Prostate gland (tissue), 2 donors: Measurements from ENCODE around the gene SBSN. TPM values are rescaled to one million over a fixed set of nuclear protein-coding genes. Genes with fewer than 3 reads are reported as not detected.
A peak's percentile ranks its signal among the peaks of the same experiment; 100 is the strongest.

Experiments used
- DNase-seq: peaks from one replicate; pipeline ENCODE4 v3.0.0-alpha.2; 2019; ENCODE audit warnings: low spot score
- H3K27ac ChIP-seq, 2 donors: fragments of 200-600 bp; sonication (generic); 2 replicates each; pipeline ENCODE4 v1.5.1; 2017 to 2019
- H3K27me3 ChIP-seq: fragments of 200-600 bp; sonication (generic); replicated peaks from 2 replicates; pipeline ENCODE4 v1.5.1; 2019; ENCODE audit not compliant: insufficient read depth
- H3K36me3 ChIP-seq, 2 donors: fragments of 200-600 bp; sonication (generic); 1 replicate in 1 of 2; 2 replicates in 1 of 2; pipeline versions ENCODE4 v1.5.1 to v1.8.1; 2017 to 2019
- H3K4me1 ChIP-seq: fragments of 200-600 bp; sonication (generic); replicated peaks from 2 replicates; pipeline ENCODE4 v1.5.1; 2019
- H3K4me3 ChIP-seq, 2 donors: fragments of 200-600 bp; sonication (generic); 2 replicates each; pipeline ENCODE4 v1.5.1; 2017 to 2019
- H3K9me3 ChIP-seq: fragments of 200-600 bp; sonication (generic); 2 replicates; pipeline ENCODE4 v1.5.1; 2017
- POLR2A ChIP-seq: fragments of 450-650 bp; IDR thresholded peaks from one replicate; pipeline ENCODE4 v1.6.1; 2016; ENCODE audit warnings: antibody characterized with exemption, mild to moderate bottlenecking
- POLR2AphosphoS5 ChIP-seq: sonication (generic); formaldehyde crosslinking; IDR thresholded peaks from one replicate; pipeline ENCODE4 v1.6.1; 2017; ENCODE audit warnings: antibody characterized with exemption
- WGBS: methylation state at CpG from one replicate; pipeline ENCODE4 v1.1.5; 2018; 5-methylcytosine and 5-hydroxymethylcytosine counted together
- intact Hi-C: fragments of 100-400 bp; cut with DNase I; formaldehyde crosslinking; loops from one replicate; pipeline ENCODE4 v1.14.2; 2022
- total RNA-seq, 2 donors: library from RNA; depleted of rRNA; stranded (reverse); fragments of >200 nt; gene quantifications; one replicate each; pipeline ENCODE4 v1.1.0, GENCODE V29; 2016
- TF ChIP-seq, protein P1 (sequence below), 4 experiments: fragments of 200-600 bp in 2 of 4; fragments of 450-650 bp in 2 of 4; sonication (generic) in 2 of 4; IDR thresholded peaks; 1 replicate in 3 of 4; 2 replicates in 1 of 4; pipeline ENCODE4 v1.5.1; 2016 to 2019; ENCODE audit warnings: antibody characterized with exemption in 4 of 4, mild to moderate bottlenecking in 2 of 4, moderate library complexity in 2 of 4

The SBSN gene
- total RNA-seq, 2 donors from 2014 or later = 0.32 to 4.9 TPM

DNA sequence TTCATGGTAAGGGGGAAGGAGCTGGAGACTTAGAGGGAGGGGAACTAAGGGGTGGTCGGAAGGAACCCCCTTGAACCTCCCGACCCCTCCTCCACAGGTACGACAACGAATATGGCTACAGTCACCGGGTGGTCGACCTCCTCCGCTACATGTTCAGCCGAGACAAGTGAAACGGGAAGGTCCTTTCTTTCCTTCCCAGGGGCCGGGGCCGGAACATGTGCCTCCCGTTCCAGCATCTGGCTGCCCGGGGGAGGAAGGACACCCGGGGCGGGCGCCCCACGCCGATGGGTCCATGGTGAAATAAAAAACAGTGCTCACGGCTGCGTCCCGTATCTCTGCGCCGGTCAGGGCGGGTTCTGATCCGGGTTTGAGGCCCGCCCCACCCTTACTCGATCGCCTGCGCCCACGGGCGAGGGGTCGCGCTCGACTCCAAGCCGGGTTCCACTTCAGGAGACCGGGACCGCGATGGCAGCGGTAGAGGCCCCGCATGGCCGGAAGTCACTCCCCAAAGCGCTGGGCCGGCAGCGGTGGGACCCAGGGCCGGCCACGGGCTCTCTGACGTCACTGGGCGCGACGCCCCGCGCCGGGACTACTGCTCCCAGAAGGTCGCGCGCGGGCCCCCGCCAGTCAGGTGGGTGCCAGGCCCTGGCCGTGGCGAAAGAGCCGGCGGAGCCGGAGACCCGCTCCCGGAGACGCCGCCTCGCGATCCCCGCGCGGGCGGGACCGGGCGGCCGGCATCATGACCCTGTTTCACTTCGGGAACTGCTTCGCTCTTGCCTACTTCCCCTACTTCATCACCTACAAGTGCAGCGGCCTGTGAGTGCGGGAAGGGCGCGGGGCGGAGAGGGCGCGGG, 17.1 kb upstream of the SBSN start, which contains the start of gene TMEM147:
TMEM147 (plus strand) TSS at position 626 of the 854 bp plus-strand sequence; CDS start at position 740, 114 bp downstream.
- Histone ChIP-seq H3K4me1 (peaks cover 6% of the 10 kb centered on the region), H3K4me3 (peak within 1 kb of the TSS; percentile 55 to 80), H3K27me3 (no peaks in the 10 kb centered on the region), H3K27ac (peak within 1 kb of the TSS; percentile 60 to 72), H3K36me3 (no peaks in the 10 kb centered on the region), H3K9me3 (no peaks in the 10 kb centered on the region)
- WGBS = under 1% methylated on average over 46 of the region's 85 CpGs
- peak; percentile 91 for DNase-seq
- intact Hi-C loops = loop anchor here (5.0 kb wide), 2 partner anchors 82 to 102 kb away; partner anchors contain the start of genes COX6B1 and RBM42
- TF ChIP-seq, protein P1, sequence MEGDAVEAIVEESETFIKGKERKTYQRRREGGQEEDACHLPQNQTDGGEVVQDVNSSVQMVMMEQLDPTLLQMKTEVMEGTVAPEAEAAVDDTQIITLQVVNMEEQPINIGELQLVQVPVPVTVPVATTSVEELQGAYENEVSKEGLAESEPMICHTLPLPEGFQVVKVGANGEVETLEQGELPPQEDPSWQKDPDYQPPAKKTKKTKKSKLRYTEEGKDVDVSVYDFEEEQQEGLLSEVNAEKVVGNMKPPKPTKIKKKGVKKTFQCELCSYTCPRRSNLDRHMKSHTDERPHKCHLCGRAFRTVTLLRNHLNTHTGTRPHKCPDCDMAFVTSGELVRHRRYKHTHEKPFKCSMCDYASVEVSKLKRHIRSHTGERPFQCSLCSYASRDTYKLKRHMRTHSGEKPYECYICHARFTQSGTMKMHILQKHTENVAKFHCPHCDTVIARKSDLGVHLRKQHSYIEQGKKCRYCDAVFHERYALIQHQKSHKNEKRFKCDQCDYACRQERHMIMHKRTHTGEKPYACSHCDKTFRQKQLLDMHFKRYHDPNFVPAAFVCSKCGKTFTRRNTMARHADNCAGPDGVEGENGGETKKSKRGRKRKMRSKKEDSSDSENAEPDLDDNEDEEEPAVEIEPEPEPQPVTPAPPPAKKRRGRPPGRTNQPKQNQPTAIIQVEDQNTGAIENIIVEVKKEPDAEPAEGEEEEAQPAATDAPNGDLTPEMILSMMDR (IDR thresholded peaks at IDR 0.05) = no peak
- TF ChIP-seq POLR2AphosphoS5 = peak; percentile 88

DNA sequence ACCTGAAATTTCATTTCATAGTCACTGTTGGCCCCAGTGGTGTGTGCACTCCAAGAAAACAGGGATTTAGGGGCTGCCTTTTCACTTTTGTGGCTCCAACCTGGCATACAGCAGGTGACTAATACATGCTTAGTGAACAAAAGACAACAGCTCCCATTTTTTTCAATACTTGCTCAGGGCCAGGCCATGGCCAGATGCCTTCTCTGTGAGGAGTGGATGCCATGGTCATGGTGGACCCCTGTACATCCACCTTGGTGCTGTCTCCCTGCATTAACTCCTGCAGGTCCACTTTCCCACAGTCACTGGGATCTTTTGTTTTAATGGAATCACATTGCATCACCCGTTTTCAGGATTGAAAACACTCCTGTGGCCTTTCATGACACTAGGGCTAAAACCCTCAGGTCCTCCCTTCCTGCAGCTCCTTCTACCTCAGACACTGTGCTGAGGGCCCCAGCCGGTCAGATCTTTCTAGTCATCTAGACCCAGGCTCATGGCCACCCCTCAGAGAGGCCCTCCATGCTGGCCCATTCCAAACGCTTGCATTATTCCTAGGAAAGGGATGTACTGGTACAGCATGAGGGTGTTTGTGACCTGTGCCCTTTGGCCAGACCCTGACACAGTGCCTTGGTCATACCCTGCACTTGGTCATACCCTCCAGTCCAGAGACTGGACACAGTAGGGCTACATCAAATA, 16.1 kb upstream of the SBSN start:
- DNase-seq = no peak
- Histone ChIP-seq H3K4me3 (peak overlapping the region; percentile 55 to 80), H3K27ac (no peak overlapping the region), H3K27me3 (no peaks in the 10 kb centered on the region), H3K36me3 (no peaks in the 10 kb centered on the region), H3K9me3 (no peaks in the 10 kb centered on the region), H3K4me1 (peaks cover 6% of the 10 kb centered on the region)
- intact Hi-C loops = no loop called here
- TF ChIP-seq POLR2A (no peak), POLR2AphosphoS5 (no peak)
- TF ChIP-seq, protein P1 (IDR thresholded peaks at IDR 0.05) = no peak
- 59% methylated on average over 3 of the region's 3 CpGs for WGBS

DNA sequence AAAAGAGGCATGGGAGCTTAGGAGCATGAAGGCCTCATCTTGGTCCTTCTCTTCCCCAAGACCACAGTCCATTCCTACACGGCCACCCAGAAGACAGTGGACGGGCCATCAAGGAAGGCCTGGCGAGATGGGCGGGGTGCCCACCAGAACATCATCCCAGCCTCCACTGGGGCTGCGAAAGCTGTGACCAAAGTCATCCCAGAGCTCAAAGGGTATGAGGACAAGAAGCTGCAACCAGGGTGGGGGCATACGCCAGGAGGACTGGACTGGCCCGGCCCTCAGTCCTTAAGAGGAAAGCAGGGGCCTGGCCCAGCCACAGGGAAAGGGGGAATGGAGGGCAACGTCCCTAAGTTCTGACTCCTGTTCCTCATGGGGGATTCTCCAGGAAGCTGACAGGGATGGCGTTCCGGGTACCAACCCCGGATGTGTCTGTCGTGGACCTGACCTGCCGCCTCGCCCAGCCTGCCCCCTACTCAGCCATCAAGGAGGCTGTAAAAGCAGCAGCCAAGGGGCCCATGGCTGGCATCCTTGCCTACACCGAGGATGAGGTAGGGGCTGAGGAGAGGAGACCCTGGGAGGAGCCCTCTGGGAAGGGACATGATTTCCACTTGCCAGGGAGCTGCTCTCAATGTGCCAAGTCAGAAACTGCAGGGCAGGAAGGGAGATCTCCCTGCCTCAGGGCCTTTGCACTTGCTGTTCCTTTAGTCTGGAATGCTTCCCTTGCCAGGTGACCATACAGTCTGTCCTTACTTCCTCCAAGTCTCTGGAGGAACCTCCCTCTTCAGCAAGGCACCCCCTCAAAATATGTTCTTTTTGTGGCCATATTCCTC, 15.4 kb upstream of the SBSN start:
- DNase-seq = no peak
- Histone ChIP-seq H3K4me3 (no peak overlapping the region), H3K27me3 (no peaks in the 10 kb centered on the region), H3K27ac (no peak overlapping the region), H3K36me3 (no peaks in the 10 kb centered on the region), H3K9me3 (no peaks in the 10 kb centered on the region), H3K4me1 (peaks cover 6% of the 10 kb centered on the region)
- TF ChIP-seq POLR2AphosphoS5 (no peak), POLR2A (no peak)
- TF ChIP-seq, protein P1 (IDR thresholded peaks at IDR 0.05) = no peak
- intact Hi-C loops = no loop called here
- WGBS = 90% methylated on average over 15 of the region's 15 CpGs

DNA sequence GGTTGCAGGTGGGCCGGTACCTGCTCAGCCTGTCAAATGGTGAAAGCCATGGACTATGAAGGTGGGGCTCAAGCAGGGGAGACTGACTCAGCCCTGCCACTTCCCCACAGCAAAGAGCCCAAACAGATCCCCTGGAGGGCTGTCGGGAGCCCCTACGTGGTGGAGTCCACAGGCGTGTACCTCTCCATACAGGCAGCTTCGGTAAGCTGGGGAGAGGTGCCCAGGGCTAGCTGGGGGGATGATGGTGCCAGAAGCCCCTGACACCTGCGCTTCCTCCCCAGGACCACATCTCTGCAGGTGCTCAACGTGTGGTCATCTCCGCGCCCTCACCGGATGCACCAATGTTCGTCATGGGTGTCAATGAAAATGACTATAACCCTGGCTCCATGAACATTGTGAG, 14.1 kb upstream of the SBSN start:
- intact Hi-C loops = no loop called here
- Histone ChIP-seq H3K27ac (no peak overlapping the region), H3K36me3 (no peaks in the 10 kb centered on the region), H3K4me3 (no peak overlapping the region), H3K4me1 (peaks cover 6% of the 10 kb centered on the region), H3K9me3 (no peaks in the 10 kb centered on the region), H3K27me3 (no peaks in the 10 kb centered on the region)
- WGBS = 91% methylated on average over 11 of the region's 11 CpGs
- TF ChIP-seq, protein P1 (IDR thresholded peaks at IDR 0.05) = no peak
- TF ChIP-seq POLR2A (no peak), POLR2AphosphoS5 (no peak)
- DNase-seq = no peak
